PC-9 (cell line): Measurements from ENCODE around the gene MEX3C. TPM values are rescaled to one million over a fixed set of nuclear protein-coding genes. Genes with fewer than 3 reads are reported as not detected.

Experiments
- BruUV-seq: library from RNA; stranded (reverse); fragments of 400-500 nt; replicated peaks from 2 replicates; lab custom pipeline; 2021; lab: Mats Ljungman, UMichigan
- CTCF ChIA-PET: fragments of 300-600 bp; sonication (Branson Sonifier 250); formaldehyde crosslinking; loops from one replicate; lab custom pipeline; 2022; ENCODE audit warnings: antibody characterized with exemption; lab: Charles Lee
- POLR2A ChIA-PET: fragments of 300-600 bp; sonication (Branson Sonifier 250); formaldehyde crosslinking; loops from one replicate; lab custom pipeline; 2022; ENCODE audit warnings: antibody characterized with exemption; ENCODE audit not compliant: unreplicated experiment; lab: Charles Lee
- DNase-seq, 2 experiments: peaks; one replicate each; pipeline versions ENCODE4 v3.0.0 to v3.0.0-alpha.2; 2015 to 2022; ENCODE audit warnings: mixed read lengths in 1 of 2
- H2AFZ ChIP-seq: fragments of 200-600 bp; sonication (generic); 2 replicates; pipeline ENCODE4 v1.8.1; 2017; ENCODE audit warnings: antibody characterized with exemption
- H3F3A ChIP-seq: fragments of 200-600 bp; sonication (generic); 2 replicates; pipeline ENCODE4 v1.8.1; 2017; ENCODE audit warnings: antibody characterized with exemption, mild to moderate bottlenecking, low read depth; ENCODE audit not compliant: insufficient read depth
- H3K27ac ChIP-seq: fragments of 200-600 bp; sonication (generic); 2 replicates; pipeline ENCODE4 v1.6.1; 2016; ENCODE audit warnings: mixed run types
- H3K27me3 ChIP-seq: fragments of 200-600 bp; sonication (generic); 2 replicates; pipeline ENCODE4 v1.6.1; 2016; ENCODE audit warnings: low read depth, mixed run types; ENCODE audit not compliant: insufficient read depth
- H3K36me3 ChIP-seq: fragments of 200-600 bp; sonication (generic); 2 replicates; pipeline ENCODE4 v1.6.1; 2016; ENCODE audit warnings: low read depth, mixed run types
- H3K4me1 ChIP-seq: fragments of 200-600 bp; sonication (generic); replicated peaks from 2 replicates; pipeline ENCODE4 v1.6.1; 2016; ENCODE audit warnings: mixed run types; ENCODE audit not compliant: insufficient read depth
- H3K4me2 ChIP-seq: fragments of 200-600 bp; sonication (generic); 2 replicates; pipeline ENCODE4 v1.6.1; 2017; ENCODE audit warnings: mixed run types
- H3K4me3 ChIP-seq: fragments of 200-600 bp; sonication (generic); 2 replicates; pipeline ENCODE4 v1.6.1; 2016; ENCODE audit warnings: mixed run types
- H3K79me2 ChIP-seq: fragments of 200-600 bp; sonication (generic); 2 replicates; pipeline ENCODE4 v1.6.1; 2017; ENCODE audit warnings: low read depth, mixed run types
- H3K9me2 ChIP-seq: fragments of 200-600 bp; sonication (generic); 2 replicates; pipeline ENCODE4 v1.8.1; 2017; ENCODE audit warnings: mild to moderate bottlenecking; ENCODE audit not compliant: insufficient read depth
- H3K9me3 ChIP-seq: fragments of 200-600 bp; sonication (generic); 2 replicates; pipeline ENCODE4 v1.8.1; 2016; ENCODE audit warnings: low read depth; ENCODE audit not compliant: insufficient read depth
- H4K20me1 ChIP-seq: fragments of 200-600 bp; sonication (generic); 2 replicates; pipeline ENCODE4 v1.8.1; 2017; ENCODE audit not compliant: insufficient read depth
- EZH2 ChIP-seq: fragments of 200-600 bp; sonication (generic); IDR thresholded peaks from 2 replicates; pipeline ENCODE4 v1.8.0; 2017; ENCODE audit warnings: antibody characterized with exemption, low read depth
- intact Hi-C: fragments of 100-400 bp; cut with micrococcal nuclease; formaldehyde crosslinking; loops from one replicate; pipeline ENCODE4 v1.10.0; 2022; ENCODE audit not compliant: unreplicated experiment
- total RNA-seq: library from RNA; stranded (reverse); gene quantifications from 2 replicates; pipeline ENCODE4 v1.2.3, GENCODE V29; 2021
- TF ChIP-seq, protein P1 (sequence below): fragments of 200-600 bp; sonication (generic); conservative IDR thresholded peaks from 2 replicates; pipeline ENCODE4 v1.6.1; 2017; ENCODE audit warnings: mixed run types, antibody characterized with exemption, mild to moderate bottlenecking, moderate library complexity

MEX3C gene
- total RNA-seq, 1 experiment from 2014 or later = 26.2 TPM

DNA sequence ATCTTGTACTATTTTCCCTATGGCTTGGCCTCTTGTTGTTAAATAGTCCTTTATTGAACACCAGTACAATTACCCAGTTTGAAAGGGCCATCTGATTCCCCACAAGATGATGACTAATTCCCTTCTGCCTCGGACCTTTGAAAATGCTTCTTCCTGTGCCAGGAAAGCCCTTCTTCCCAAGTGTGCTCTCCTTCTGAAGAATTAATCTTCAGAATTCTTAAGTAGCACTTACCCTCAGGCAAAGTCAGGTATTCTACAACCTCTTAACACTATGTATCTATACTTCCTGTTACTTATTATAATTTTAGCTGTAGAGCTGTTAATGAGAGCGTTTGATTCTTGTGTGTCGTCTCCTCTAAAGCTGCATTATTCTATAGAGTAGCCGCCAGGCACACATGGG, 28.6 kb upstream of the MEX3C start:
- POLR2A ChIA-PET = no interaction called here
- no peaks in the 10 kb centered on the region for H3F3A ChIP-seq
- TF ChIP-seq EZH2 = no peak
- TF ChIP-seq, protein P1, sequence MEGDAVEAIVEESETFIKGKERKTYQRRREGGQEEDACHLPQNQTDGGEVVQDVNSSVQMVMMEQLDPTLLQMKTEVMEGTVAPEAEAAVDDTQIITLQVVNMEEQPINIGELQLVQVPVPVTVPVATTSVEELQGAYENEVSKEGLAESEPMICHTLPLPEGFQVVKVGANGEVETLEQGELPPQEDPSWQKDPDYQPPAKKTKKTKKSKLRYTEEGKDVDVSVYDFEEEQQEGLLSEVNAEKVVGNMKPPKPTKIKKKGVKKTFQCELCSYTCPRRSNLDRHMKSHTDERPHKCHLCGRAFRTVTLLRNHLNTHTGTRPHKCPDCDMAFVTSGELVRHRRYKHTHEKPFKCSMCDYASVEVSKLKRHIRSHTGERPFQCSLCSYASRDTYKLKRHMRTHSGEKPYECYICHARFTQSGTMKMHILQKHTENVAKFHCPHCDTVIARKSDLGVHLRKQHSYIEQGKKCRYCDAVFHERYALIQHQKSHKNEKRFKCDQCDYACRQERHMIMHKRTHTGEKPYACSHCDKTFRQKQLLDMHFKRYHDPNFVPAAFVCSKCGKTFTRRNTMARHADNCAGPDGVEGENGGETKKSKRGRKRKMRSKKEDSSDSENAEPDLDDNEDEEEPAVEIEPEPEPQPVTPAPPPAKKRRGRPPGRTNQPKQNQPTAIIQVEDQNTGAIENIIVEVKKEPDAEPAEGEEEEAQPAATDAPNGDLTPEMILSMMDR = no peak
- no peak overlapping the region for H3K4me3 ChIP-seq
- BruUV-seq = no TSS peak
- H3K27me3 ChIP-seq = no peaks in the 10 kb centered on the region
- intact Hi-C loops = no loop called here
- no peaks in the 10 kb centered on the region for H3K36me3 ChIP-seq
- no peaks in the 10 kb centered on the region; the same call in 1 of the 2 replicates for H3K9me3 ChIP-seq
- H3K9me2 ChIP-seq = no peaks in the 10 kb centered on the region
- H3K27ac ChIP-seq = no peak overlapping the region
- H3K79me2 ChIP-seq = no peaks in the 10 kb centered on the region
- no peak overlapping the region for H2AFZ ChIP-seq
- no peak overlapping the region for H3K4me2 ChIP-seq
- CTCF ChIA-PET = no interaction called here
- no peak for DNase-seq
- peaks cover 9% of the 10 kb centered on the region for H3K4me1 ChIP-seq
- no peaks in the 10 kb centered on the region for H4K20me1 ChIP-seq

DNA sequence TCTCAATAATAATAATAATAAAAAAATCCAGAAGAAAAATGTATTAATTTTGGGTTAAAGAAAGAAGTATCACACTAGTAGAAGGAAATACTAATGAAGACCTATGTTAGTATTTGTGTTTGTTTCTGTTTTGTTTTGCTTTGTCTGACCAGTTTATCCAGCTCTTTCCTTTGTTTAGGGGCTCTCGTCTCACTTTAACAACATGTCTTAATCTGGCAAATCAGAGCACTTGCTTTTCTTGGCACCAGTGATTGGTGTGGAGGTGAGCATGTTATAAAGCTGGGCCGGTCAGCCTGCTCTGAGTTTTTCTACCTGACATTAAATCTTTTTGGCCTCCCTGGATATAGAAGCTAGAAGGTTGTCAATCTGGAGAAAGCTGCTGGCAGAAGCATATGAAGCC, 15.1 kb upstream of the MEX3C start:
- H3K9me2 ChIP-seq = no peaks in the 10 kb centered on the region
- peak; percentile 6 to 72 for DNase-seq
- ChIA-PET POLR2A (interaction anchor here (0.6 kb wide), 1 partner anchor 24 kb away, joined by 3 read pairs; no protein-coding TSS in a partner anchor), CTCF (interaction anchor here (0.6 kb wide), 1 partner anchor 54 kb away, joined by 6 read pairs; no protein-coding TSS in a partner anchor)
- H3K4me3 ChIP-seq = no peak overlapping the region
- TF ChIP-seq, protein P1 = no peak
- H3K4me1 ChIP-seq = peaks cover 29% of the 10 kb centered on the region
- no peak overlapping the region; the same call in 1 of the 2 replicates for H2AFZ ChIP-seq
- H3K79me2 ChIP-seq = no peaks in the 10 kb centered on the region
- H3K27me3 ChIP-seq = no peaks in the 10 kb centered on the region
- no peaks in the 10 kb centered on the region for H3K36me3 ChIP-seq
- H3F3A ChIP-seq = peaks cover 17% of the 10 kb centered on the region
- no peaks in the 10 kb centered on the region for H4K20me1 ChIP-seq
- H3K9me3 ChIP-seq = no peaks in the 10 kb centered on the region
- no TSS peak for BruUV-seq
- peak overlapping the region; percentile 10; the same call in 1 of the 2 replicates for H3K4me2 ChIP-seq
- intact Hi-C loops = no loop called here
- H3K27ac ChIP-seq = peak overlapping the region; percentile 78; the same call in 1 of the 2 replicates

DNA sequence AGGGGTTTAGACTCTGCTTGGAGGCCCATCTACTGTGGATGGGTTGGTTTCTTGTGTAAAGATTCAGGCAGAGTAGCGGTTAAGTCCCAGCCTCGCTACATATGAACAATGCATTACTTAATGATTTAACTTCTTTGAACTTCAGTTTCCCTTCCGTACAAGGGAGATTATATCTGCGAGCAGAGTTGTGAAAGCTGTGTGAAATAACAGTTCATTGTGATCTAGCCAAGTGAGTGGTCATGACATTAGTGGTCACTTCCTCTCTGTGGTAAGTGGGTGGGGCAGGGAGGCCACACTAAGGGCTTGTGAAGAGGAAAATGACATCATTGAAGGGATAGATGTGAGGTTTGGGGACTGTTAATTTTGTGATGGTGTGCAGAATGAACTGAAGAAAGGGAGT, 14.1 kb upstream of the MEX3C start:
- peaks cover 29% of the 10 kb centered on the region for H3K4me1 ChIP-seq
- no peaks in the 10 kb centered on the region for H3K36me3 ChIP-seq
- intact Hi-C loops = no loop called here
- DNase-seq = peak; percentile 41 to 93
- H4K20me1 ChIP-seq = no peaks in the 10 kb centered on the region
- H3K9me2 ChIP-seq = no peaks in the 10 kb centered on the region
- ChIA-PET POLR2A (no interaction called here), CTCF (no interaction called here)
- TF ChIP-seq EZH2 = no peak
- TF ChIP-seq, protein P1 = no peak
- no peaks in the 10 kb centered on the region for H3K9me3 ChIP-seq
- H2AFZ ChIP-seq = no peak overlapping the region
- peaks cover 17% of the 10 kb centered on the region for H3F3A ChIP-seq
- H3K4me3 ChIP-seq = no peak overlapping the region
- no TSS peak for BruUV-seq
- H3K4me2 ChIP-seq = peak overlapping the region; percentile 35
- H3K27me3 ChIP-seq = no peaks in the 10 kb centered on the region
- H3K27ac ChIP-seq = peak overlapping the region; percentile 78
- H3K79me2 ChIP-seq = no peaks in the 10 kb centered on the region
